GM19238 (cell line): ENCODE measurements around the gene FBP2.
"Not testable (repeated sequence)": the region's sequence is repeated elsewhere in the genome, so short reads cannot be mapped to it uniquely, and the experiment has no call there.

Experiments
- DNase-seq: peaks from one replicate; pipeline ENCODE4 v3.0.0; 2011; ENCODE audit warnings: low spot score; ENCODE audit not compliant: insufficient read length

FBP2 gene

GRCh38 chr9:94564279-94564678 lies 29.3 kb downstream of the FBP2 start:
- not testable (repeated sequence) for DNase-seq

GRCh38 chr9:94563548-94563947 lies 30.1 kb downstream of the FBP2 start:
- no peak for DNase-seq

- DNase-seq = no peak
Measured at GRCh38 chr9:94560237-94560636, 33.4 kb downstream of the FBP2 start.

GRCh38 chr9:94557376-94557775 lies 36.2 kb downstream of the FBP2 start:
- no peak for DNase-seq

- DNase-seq = no peak
Measured at GRCh38 chr9:94554439-94555331, 38.9 kb downstream of the FBP2 start, which contains the start of gene PCAT7. Gene PCAT7, plus strand, starts transcription at chr9:94555083.

GRCh38 chr9:94554078-94554438 lies 39.6 kb downstream of the FBP2 start:
- no peak for DNase-seq

GRCh38 chr9:94553029-94553938 lies 40.3 kb downstream of the FBP2 start:
- DNase-seq = no peak

GRCh38 chr9:94545940-94546339 lies 47.7 kb downstream of the FBP2 start:
- no peak for DNase-seq

- DNase-seq = not testable (repeated sequence)
Measured at GRCh38 chr9:94544335-94544734, 49.3 kb downstream of the FBP2 start.

- DNase-seq = no peak
Measured at GRCh38 chr9:94538908-94539307, 54.7 kb downstream of the FBP2 start.

GRCh38 chr9:94534901-94535300 lies 58.7 kb downstream of the FBP2 start:
- DNase-seq = no peak

- DNase-seq = no peak
Measured at GRCh38 chr9:94533601-94534000, 60.0 kb downstream of the FBP2 start.

- no peak for DNase-seq
Measured at GRCh38 chr9:94533155-94533554, 60.5 kb downstream of the FBP2 start.

- DNase-seq = no peak
Measured at GRCh38 chr9:94528886-94529285, 64.7 kb downstream of the FBP2 start.

GRCh38 chr9:94526951-94527350 lies 66.7 kb downstream of the FBP2 start:
- DNase-seq = no peak

- no peak for DNase-seq
Measured at GRCh38 chr9:94526271-94526670, 67.4 kb downstream of the FBP2 start.

- no peak for DNase-seq
Measured at GRCh38 chr9:94525396-94526035, 68.1 kb downstream of the FBP2 start.

GRCh38 chr9:94517254-94517653 lies 76.4 kb downstream of the FBP2 start:
- no peak for DNase-seq

GRCh38 chr9:94514722-94515121 lies 78.9 kb downstream of the FBP2 start:
- no peak for DNase-seq

- no peak for DNase-seq
Measured at GRCh38 chr9:94511955-94512265, 81.7 kb downstream of the FBP2 start.

GRCh38 chr9:94511134-94511954 lies 82.3 kb downstream of the FBP2 start:
- DNase-seq = no peak
